NCI-H345 treated with DMSO at 0.1 percent for 48 hours (cell line): ENCODE measurements around the gene IGSF6.
A peak's percentile ranks its signal among the peaks of the same experiment; 100 is the strongest.
"Not testable (repeated sequence)": the region's sequence is repeated elsewhere in the genome, so short reads cannot be mapped to it uniquely, and the experiment has no call there.

Experiments used
- DNase-seq: peaks from one replicate; lab custom pipeline; 2025; ENCODE audit not compliant: unreplicated experiment; lab: John Stamatoyannopoulos, UW

The IGSF6 gene

GRCh38 chr16:21652453-21652852 is at the start of gene IGSF6:
Gene IGSF6 (minus strand): TSS chr16:21652608. CDS start chr16:21652598, 10 bp downstream.
- DNase-seq: no peak

- no peak for DNase-seq
Measured at GRCh38 chr16:21701271-21701670, 48.9 kb upstream of the IGSF6 start.

- DNase-seq: no peak
Measured at GRCh38 chr16:21698169-21699032, 46.0 kb upstream of the IGSF6 start.

- DNase-seq: no peak
Measured at GRCh38 chr16:21697032-21697431, 44.6 kb upstream of the IGSF6 start.

- no peak for DNase-seq
Measured at GRCh38 chr16:21694609-21695008, 42.2 kb upstream of the IGSF6 start.

GRCh38 chr16:21690967-21691366 is 38.6 kb upstream of the IGSF6 start:
- not testable (repeated sequence) for DNase-seq

- no peak for DNase-seq
Measured at GRCh38 chr16:21689107-21689506, 36.7 kb upstream of the IGSF6 start.

GRCh38 chr16:21685034-21685455 is 32.6 kb upstream of the IGSF6 start:
- DNase-seq: no peak

- no peak for DNase-seq
Measured at GRCh38 chr16:21684199-21684598, 31.8 kb upstream of the IGSF6 start.

- no peak for DNase-seq
Measured at GRCh38 chr16:21683184-21683583, 30.8 kb upstream of the IGSF6 start.

- DNase-seq: not testable (repeated sequence)
Measured at GRCh38 chr16:21680714-21681113, 28.3 kb upstream of the IGSF6 start.

GRCh38 chr16:21674456-21674855 is 22.0 kb upstream of the IGSF6 start:
- DNase-seq: not testable (repeated sequence)

- DNase-seq: no peak
Measured at GRCh38 chr16:21673469-21673868, 21.1 kb upstream of the IGSF6 start.

GRCh38 chr16:21667575-21667974 is 15.2 kb upstream of the IGSF6 start:
- DNase-seq: no peak

GRCh38 chr16:21666772-21667171 is 14.4 kb upstream of the IGSF6 start:
- DNase-seq: no peak

GRCh38 chr16:21664801-21665492 is 12.5 kb upstream of the IGSF6 start:
- no peak for DNase-seq

- DNase-seq: no peak
Measured at GRCh38 chr16:21663889-21664647, 11.7 kb upstream of the IGSF6 start, which contains the start of gene OTOA. Gene OTOA (plus strand): TSS chr16:21663968. CDS start chr16:21678515, 14,547 bp downstream.

GRCh38 chr16:21659124-21659523 is 6.7 kb upstream of the IGSF6 start:
- no peak for DNase-seq

GRCh38 chr16:21656795-21657768 is 4.7 kb upstream of the IGSF6 start:
- peak; percentile 29 for DNase-seq

GRCh38 chr16:21654881-21655280 is 2.5 kb upstream of the IGSF6 start:
- no peak for DNase-seq
